ENCODE measurements around the gene RIMS3.

The RIMS3 gene

GRCh38 chr1:40612345-40612831, 53.1 kb downstream of the RIMS3 start:
- Histone ChIP-seq H3K9me2 (ENCODE audit: low read depth, low read length) (no peaks in the 10 kb centered on the region), H3K4me1 (ENCODE audit: insufficient read depth, low read length, severe bottlenecking) (no peaks in the 10 kb centered on the region), H3K36me3 (ENCODE audit: insufficient read depth, low read length) (no peaks in the 10 kb centered on the region; the same call in 1 of the 2 replicates), H3K27me3 (ENCODE audit: insufficient read depth, low read length) (no peaks in the 10 kb centered on the region; the same call in 1 of the 2 replicates), H3K9me3 (ENCODE audit: low read length) (0 out of 2 replicates have a peak, but pooled peaks cover 3% of the 10 kb centered on the region), H2AFZ (ENCODE audit: low read length) (no peak overlapping the region), H3K9ac (ENCODE audit: low read length) (no peak overlapping the region), H4K20me1 (ENCODE audit: insufficient read depth, low read length) (no peaks in the 10 kb centered on the region), H3K4me2 (ENCODE audit: low read length) (no peak overlapping the region), H3F3A (ENCODE audit: insufficient read depth, low read length) (no peaks in the 10 kb centered on the region), H3K4me3 (ENCODE audit: low read depth, low read length, poor library complexity, severe bottlenecking) (no peak overlapping the region), H3K79me2 (ENCODE audit: insufficient read depth, low read length) (no peaks in the 10 kb centered on the region), H3K27ac (ENCODE audit: low read depth, low read length, poor library complexity, severe bottlenecking) (no peak overlapping the region)
- TF ChIP-seq CTCF (IDR thresholded peaks at IDR 0.05; ENCODE audit: low read length) (peak; percentile 96), EZH2 (IDR thresholded peaks at IDR 0.05; ENCODE audit: borderline replicate concordance, low read length) (no peak)

GRCh38 chr1:40610156-40610555, 55.3 kb downstream of the RIMS3 start:
- Histone ChIP-seq H3K27me3 (ENCODE audit: insufficient read depth, low read length) (no peaks in the 10 kb centered on the region; the same call in 1 of the 2 replicates), H3K27ac (ENCODE audit: low read depth, low read length, poor library complexity, severe bottlenecking) (no peak overlapping the region), H3K9ac (ENCODE audit: low read length) (no peak overlapping the region), H3K9me2 (ENCODE audit: low read depth, low read length) (no peaks in the 10 kb centered on the region), H3F3A (ENCODE audit: insufficient read depth, low read length) (no peaks in the 10 kb centered on the region), H4K20me1 (ENCODE audit: insufficient read depth, low read length) (no peaks in the 10 kb centered on the region), H3K79me2 (ENCODE audit: insufficient read depth, low read length) (no peaks in the 10 kb centered on the region), H2AFZ (ENCODE audit: low read length) (no peak overlapping the region), H3K4me1 (ENCODE audit: insufficient read depth, low read length, severe bottlenecking) (no peaks in the 10 kb centered on the region), H3K4me3 (ENCODE audit: low read depth, low read length, poor library complexity, severe bottlenecking) (no peak overlapping the region), H3K36me3 (ENCODE audit: insufficient read depth, low read length) (no peaks in the 10 kb centered on the region; the same call in 1 of the 2 replicates), H3K9me3 (ENCODE audit: low read length) (0 out of 2 replicates have a peak, but pooled peaks cover under 1% of the 10 kb centered on the region), H3K4me2 (ENCODE audit: low read length) (no peak overlapping the region)
- TF ChIP-seq CTCF (IDR thresholded peaks at IDR 0.05; ENCODE audit: low read length), result no peak
- TF ChIP-seq EZH2 (IDR thresholded peaks at IDR 0.05; ENCODE audit: borderline replicate concordance, low read length), result no peak

GRCh38 chr1:40607921-40608320, 57.6 kb downstream of the RIMS3 start:
- H3K27me3 ChIP-seq (ENCODE audit: insufficient read depth, low read length), result no peaks in the 10 kb centered on the region; the same call in 1 of the 2 replicates
- no peak overlapping the region for H2AFZ ChIP-seq (ENCODE audit: low read length)
- H3K4me1 ChIP-seq (ENCODE audit: insufficient read depth, low read length, severe bottlenecking), result no peaks in the 10 kb centered on the region
- H3F3A ChIP-seq (ENCODE audit: insufficient read depth, low read length), result no peaks in the 10 kb centered on the region
- H3K27ac ChIP-seq (ENCODE audit: low read depth, low read length, poor library complexity, severe bottlenecking), result no peak overlapping the region
- H3K36me3 ChIP-seq (ENCODE audit: insufficient read depth, low read length), result no peaks in the 10 kb centered on the region
- H3K9me2 ChIP-seq (ENCODE audit: low read depth, low read length), result no peaks in the 10 kb centered on the region
- H3K79me2 ChIP-seq (ENCODE audit: insufficient read depth, low read length), result no peaks in the 10 kb centered on the region
- no peaks in the 10 kb centered on the region for H3K9me3 ChIP-seq (ENCODE audit: low read length)
- H3K9ac ChIP-seq (ENCODE audit: low read length), result no peak overlapping the region
- H4K20me1 ChIP-seq (ENCODE audit: insufficient read depth, low read length), result no peaks in the 10 kb centered on the region
- TF ChIP-seq EZH2 (IDR thresholded peaks at IDR 0.05; ENCODE audit: borderline replicate concordance, low read length) (no peak), CTCF (IDR thresholded peaks at IDR 0.05; ENCODE audit: low read length) (no peak)
- H3K4me3 ChIP-seq (ENCODE audit: low read depth, low read length, poor library complexity, severe bottlenecking), result no peak overlapping the region
- H3K4me2 ChIP-seq (ENCODE audit: low read length), result no peak overlapping the region
